ENCODE data around the gene FLNC. TPM values are rescaled to one million over a fixed set of nuclear protein-coding genes. Genes with fewer than 3 reads are reported as not detected.

The FLNC gene
- total and polyA plus RNA-seq, 2 of the 13 experiments (the other 11 are each of a cell fraction or from before 2014, with no cell fraction given): 0.02 TPM; not detected in 1

DNA sequence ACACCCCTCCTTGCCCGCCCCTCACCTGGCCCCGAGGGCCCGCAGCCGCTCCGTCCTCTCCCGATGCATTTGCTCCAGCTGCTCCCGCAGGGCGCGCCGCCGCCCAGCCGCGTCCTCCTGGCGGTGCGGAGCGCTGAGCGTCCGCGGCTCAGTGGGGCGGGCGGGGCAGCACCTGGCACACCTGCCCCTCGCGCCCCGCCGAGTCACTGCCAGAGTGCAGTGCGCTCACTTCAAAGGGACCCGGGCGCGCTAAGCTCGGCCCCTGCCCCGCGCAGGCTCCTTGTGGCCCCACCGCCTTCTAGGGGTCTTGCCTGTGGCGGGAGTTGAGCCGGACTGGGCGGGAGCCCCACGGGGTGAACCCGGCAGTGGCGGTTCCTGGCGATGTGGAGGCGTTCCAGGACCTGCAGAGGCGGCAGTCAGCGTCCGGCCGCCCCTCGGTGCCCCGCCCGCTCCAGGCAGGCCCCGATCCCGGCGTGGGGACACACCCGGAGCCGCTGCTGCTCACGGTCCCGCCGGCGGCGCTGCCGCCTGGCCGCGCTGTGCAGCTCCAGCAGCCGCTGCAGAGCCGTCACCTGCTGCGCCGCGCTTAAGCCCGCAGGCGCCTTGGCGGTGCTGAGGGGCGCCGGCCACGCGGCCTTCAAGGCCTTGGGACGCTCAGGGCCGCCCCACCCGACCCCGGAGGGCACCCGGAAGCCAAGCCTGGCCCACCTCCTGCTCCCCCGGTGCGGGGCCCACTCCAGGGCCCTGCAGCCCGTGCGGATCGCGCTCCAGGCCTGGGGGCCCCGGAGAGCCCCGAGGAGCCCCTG, 39.1 kb downstream of the FLNC start (continued):
- TF ChIP-seq, protein P1, sequence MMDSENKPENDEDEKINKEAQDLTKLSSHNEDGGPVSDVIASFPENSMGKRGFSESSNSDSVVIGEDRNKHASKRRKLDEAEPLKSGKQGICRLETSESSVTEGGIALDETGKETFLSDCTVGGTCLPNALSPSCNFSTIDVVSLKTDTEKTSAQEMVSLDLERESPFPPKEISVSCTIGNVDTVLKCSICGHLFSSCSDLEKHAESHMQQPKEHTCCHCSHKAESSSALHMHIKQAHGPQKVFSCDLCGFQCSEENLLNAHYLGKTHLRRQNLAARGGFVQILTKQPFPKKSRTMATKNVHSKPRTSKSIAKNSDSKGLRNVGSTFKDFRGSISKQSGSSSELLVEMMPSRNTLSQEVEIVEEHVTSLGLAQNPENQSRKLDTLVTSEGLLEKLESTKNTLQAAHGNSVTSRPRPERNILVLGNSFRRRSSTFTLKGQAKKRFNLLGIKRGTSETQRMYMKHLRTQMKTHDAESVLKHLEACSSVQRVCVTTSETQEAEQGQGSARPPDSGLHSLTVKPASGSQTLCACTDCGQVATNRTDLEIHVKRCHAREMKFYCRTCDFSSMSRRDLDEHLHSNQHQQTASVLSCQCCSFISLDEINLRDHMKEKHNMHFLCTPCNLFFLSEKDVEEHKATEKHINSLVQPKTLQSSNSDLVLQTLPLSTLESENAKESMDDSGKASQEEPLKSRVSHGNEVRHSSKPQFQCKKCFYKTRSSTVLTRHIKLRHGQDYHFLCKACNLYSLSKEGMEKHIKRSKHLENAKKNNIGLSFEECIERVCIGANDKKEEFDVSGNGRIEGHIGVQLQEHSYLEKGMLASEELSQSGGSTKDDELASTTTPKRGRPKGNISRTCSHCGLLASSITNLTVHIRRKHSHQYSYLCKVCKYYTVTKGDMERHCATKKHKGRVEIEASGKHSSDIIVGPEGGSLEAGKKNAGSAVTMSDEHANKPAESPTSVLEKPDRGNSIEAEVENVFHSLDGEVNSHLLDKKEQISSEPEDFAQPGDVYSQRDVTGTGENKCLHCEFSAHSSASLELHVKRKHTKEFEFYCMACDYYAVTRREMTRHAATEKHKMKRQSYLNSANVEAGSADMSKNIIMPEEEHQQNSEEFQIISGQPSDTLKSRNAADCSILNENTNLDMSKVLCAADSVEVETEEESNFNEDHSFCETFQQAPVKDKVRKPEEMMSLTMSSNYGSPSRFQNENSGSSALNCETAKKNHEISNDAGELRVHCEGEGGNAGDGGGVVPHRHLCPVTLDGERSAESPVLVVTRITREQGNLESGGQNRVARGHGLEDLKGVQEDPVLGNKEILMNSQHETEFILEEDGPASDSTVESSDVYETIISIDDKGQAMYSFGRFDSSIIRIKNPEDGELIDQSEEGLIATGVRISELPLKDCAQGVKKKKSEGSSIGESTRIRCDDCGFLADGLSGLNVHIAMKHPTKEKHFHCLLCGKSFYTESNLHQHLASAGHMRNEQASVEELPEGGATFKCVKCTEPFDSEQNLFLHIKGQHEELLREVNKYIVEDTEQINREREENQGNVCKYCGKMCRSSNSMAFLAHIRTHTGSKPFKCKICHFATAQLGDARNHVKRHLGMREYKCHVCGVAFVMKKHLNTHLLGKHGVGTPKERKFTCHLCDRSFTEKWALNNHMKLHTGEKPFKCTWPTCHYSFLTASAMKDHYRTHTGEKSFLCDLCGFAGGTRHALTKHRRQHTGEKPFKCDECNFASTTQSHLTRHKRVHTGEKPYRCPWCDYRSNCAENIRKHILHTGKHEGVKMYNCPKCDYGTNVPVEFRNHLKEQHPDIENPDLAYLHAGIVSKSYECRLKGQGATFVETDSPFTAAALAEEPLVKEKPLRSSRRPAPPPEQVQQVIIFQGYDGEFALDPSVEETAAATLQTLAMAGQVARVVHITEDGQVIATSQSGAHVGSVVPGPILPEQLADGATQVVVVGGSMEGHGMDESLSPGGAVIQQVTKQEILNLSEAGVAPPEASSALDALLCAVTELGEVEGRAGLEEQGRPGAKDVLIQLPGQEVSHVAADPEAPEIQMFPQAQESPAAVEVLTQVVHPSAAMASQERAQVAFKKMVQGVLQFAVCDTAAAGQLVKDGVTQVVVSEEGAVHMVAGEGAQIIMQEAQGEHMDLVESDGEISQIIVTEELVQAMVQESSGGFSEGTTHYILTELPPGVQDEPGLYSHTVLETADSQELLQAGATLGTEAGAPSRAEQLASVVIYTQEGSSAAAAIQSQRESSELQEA (CRISPR knock-in tag; IDR thresholded peaks at IDR 0.05; ENCODE audit: not compliant biosample characterization): peak; percentile 73
- TF ChIP-seq TOPORS (CRISPR knock-in tag; IDR thresholded peaks at IDR 0.05) (no peak), FOXK2 (IDR thresholded peaks at IDR 0.05) (no peak), NPAS2 (CRISPR knock-in tag; IDR thresholded peaks at IDR 0.05; ENCODE audit: borderline replicate concordance) (no peak), ZNF891 (CRISPR knock-in tag; IDR thresholded peaks at IDR 0.05) (0 out of 2 replicates have a peak, but pooled peaks have one; percentile 35), HES4 (CRISPR knock-in tag; IDR thresholded peaks at IDR 0.05; ENCODE audit: borderline replicate concordance) (0 out of 2 replicates have a peak, but pooled peaks have one; percentile 24), ZNF737 (CRISPR knock-in tag; IDR thresholded peaks at IDR 0.05; ENCODE audit: borderline replicate concordance) (no peak), NFYB (CRISPR knock-in tag; IDR thresholded peaks at IDR 0.05) (no peak), NCOA2 (CRISPR knock-in tag; IDR thresholded peaks at IDR 0.05) (no peak; the same call in 1 of the 2 replicates), RBFOX2 (IDR thresholded peaks at IDR 0.05; ENCODE audit: low read depth, low read length) (peak; percentile 57)
- TF ChIP-seq, protein P2, sequence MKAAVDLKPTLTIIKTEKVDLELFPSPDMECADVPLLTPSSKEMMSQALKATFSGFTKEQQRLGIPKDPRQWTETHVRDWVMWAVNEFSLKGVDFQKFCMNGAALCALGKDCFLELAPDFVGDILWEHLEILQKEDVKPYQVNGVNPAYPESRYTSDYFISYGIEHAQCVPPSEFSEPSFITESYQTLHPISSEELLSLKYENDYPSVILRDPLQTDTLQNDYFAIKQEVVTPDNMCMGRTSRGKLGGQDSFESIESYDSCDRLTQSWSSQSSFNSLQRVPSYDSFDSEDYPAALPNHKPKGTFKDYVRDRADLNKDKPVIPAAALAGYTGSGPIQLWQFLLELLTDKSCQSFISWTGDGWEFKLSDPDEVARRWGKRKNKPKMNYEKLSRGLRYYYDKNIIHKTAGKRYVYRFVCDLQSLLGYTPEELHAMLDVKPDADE (CRISPR knock-in tag; IDR thresholded peaks at IDR 0.05): peak; percentile 46; the same call in 1 of the 2 replicates
- TF ChIP-seq, protein P3, sequence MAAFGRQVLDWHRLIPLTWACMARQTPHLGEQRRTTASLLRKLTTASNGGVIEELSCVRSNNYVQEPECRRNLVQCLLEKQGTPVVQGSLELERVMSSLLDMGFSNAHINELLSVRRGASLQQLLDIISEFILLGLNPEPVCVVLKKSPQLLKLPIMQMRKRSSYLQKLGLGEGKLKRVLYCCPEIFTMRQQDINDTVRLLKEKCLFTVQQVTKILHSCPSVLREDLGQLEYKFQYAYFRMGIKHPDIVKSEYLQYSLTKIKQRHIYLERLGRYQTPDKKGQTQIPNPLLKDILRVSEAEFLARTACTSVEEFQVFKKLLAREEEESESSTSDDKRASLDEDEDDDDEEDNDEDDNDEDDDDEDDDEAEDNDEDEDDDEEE (CRISPR knock-in tag; IDR thresholded peaks at IDR 0.05): 0 out of 2 replicates have a peak, but pooled peaks have one; percentile 38
- TF ChIP-seq, protein P4, sequence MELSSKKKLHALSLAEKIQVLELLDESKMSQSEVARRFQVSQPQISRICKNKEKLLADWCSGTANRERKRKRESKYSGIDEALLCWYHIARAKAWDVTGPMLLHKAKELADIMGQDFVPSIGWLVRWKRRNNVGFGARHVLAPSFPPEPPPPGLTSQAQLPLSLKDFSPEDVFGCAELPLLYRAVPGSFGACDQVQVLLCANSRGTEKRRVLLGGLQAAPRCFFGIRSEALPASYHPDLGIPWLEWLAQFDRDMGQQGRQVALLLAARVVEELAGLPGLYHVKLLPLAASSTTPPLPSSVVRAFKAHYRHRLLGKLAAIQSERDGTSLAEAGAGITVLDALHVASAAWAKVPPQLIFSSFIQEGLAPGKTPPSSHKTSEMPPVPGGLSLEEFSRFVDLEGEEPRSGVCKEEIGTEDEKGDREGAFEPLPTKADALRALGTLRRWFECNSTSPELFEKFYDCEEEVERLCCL (CRISPR knock-in tag; IDR thresholded peaks at IDR 0.05; ENCODE audit: borderline replicate concordance): no peak
- TF ChIP-seq, protein P5, sequence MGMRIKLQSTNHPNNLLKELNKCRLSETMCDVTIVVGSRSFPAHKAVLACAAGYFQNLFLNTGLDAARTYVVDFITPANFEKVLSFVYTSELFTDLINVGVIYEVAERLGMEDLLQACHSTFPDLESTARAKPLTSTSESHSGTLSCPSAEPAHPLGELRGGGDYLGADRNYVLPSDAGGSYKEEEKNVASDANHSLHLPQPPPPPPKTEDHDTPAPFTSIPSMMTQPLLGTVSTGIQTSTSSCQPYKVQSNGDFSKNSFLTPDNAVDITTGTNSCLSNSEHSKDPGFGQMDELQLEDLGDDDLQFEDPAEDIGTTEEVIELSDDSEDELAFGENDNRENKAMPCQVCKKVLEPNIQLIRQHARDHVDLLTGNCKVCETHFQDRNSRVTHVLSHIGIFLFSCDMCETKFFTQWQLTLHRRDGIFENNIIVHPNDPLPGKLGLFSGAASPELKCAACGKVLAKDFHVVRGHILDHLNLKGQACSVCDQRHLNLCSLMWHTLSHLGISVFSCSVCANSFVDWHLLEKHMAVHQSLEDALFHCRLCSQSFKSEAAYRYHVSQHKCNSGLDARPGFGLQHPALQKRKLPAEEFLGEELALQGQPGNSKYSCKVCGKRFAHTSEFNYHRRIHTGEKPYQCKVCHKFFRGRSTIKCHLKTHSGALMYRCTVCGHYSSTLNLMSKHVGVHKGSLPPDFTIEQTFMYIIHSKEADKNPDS (CRISPR knock-in tag; IDR thresholded peaks at IDR 0.05): no peak
